MCF 10A (cell line): ENCODE measurements around the gene TPMT. TPM values are rescaled to one million over a fixed set of nuclear protein-coding genes. Genes with fewer than 3 reads are reported as not detected.

ENCODE experiments used
- BruUV-seq: library from RNA; stranded (reverse); fragments of 400-500 nt; replicated peaks from 2 replicates; lab custom pipeline; 2021; lab: Mats Ljungman, UMichigan
- CTCF ChIA-PET: fragments of 300-600 bp; sonication (Branson Sonifier 250); formaldehyde crosslinking; extraction: SDS; loops from one replicate; lab custom pipeline; 2021; ENCODE audit warnings: antibody characterized with exemption, inconsistent platforms; lab: Yijun Ruan, JAX
- POLR2A ChIA-PET: fragments of 300-600, 350-650 bp; sonication (Branson Sonifier 250); formaldehyde crosslinking; extraction: SDS; loops from one replicate; lab custom pipeline; 2020; ENCODE audit warnings: antibody characterized with exemption, inconsistent platforms; lab: Yijun Ruan, JAX
- DNase-seq: peaks from one replicate; pipeline ENCODE4 v3.0.0-alpha.2; 2018; ENCODE audit not compliant: unreplicated experiment
- H3K27ac Mint-ChIP-seq: one replicate; pipeline ENCODE4 v1.8.0; 2022; ENCODE audit warnings: mild to moderate bottlenecking, low read depth, mixed read lengths; ENCODE audit not compliant: unreplicated experiment
- H3K27me3 Mint-ChIP-seq: one replicate; pipeline ENCODE4 v1.8.0; 2022; ENCODE audit warnings: mixed read lengths; ENCODE audit not compliant: insufficient read depth, unreplicated experiment
- H3K36me3 Mint-ChIP-seq: one replicate; pipeline ENCODE4 v1.8.0; 2022; ENCODE audit warnings: mild to moderate bottlenecking, moderate library complexity, mixed read lengths; ENCODE audit not compliant: insufficient read depth, unreplicated experiment
- H3K4me1 Mint-ChIP-seq: one replicate; pipeline ENCODE4 v1.8.0; 2022; ENCODE audit warnings: mixed read lengths; ENCODE audit not compliant: insufficient read depth, unreplicated experiment
- H3K4me3 Mint-ChIP-seq: one replicate; pipeline ENCODE4 v1.8.0; 2022; ENCODE audit warnings: mild to moderate bottlenecking, moderate library complexity, mixed read lengths; ENCODE audit not compliant: unreplicated experiment
- H3K9me3 Mint-ChIP-seq: one replicate; pipeline ENCODE4 v1.8.0; 2022; ENCODE audit warnings: mixed read lengths; ENCODE audit not compliant: unreplicated experiment
- CTCF ChIP-seq: fragments of 200-600 bp; IDR thresholded peaks from one replicate; pipeline ENCODE4 v1.8.0; 2022; ENCODE audit warnings: antibody characterized with exemption, mild to moderate bottlenecking; ENCODE audit not compliant: unreplicated experiment
- intact Hi-C: fragments of 100-400 bp; cut with micrococcal nuclease; formaldehyde crosslinking; loops from 2 replicates; pipeline ENCODE4 v1.14.1; 2022
- total RNA-seq: library from RNA; stranded (reverse); gene quantifications from 2 replicates; pipeline ENCODE4 v1.2.3, GENCODE V29; 2022

TPMT gene
- total RNA-seq, 1 experiment from 2014 or later: 8.7 TPM

GRCh38 chr6:18183766-18184165 lies 28.9 kb upstream of the TPMT start:
- intact Hi-C loops: no loop called here
- DNase-seq: no peak
- H3K27me3 Mint-ChIP-seq: no peaks in the 10 kb centered on the region
- TF ChIP-seq CTCF: no peak
- H3K4me3 Mint-ChIP-seq: no peak overlapping the region
- no peaks in the 10 kb centered on the region for H3K9me3 Mint-ChIP-seq
- H3K36me3 Mint-ChIP-seq: peaks cover 23% of the 10 kb centered on the region
- ChIA-PET POLR2A (no interaction called here), CTCF (interaction anchor here (0.6 kb wide), 1 partner anchor 275 kb away, joined by 6 read pairs; no protein-coding TSS in a partner anchor)
- H3K4me1 Mint-ChIP-seq: no peaks in the 10 kb centered on the region
- no peak overlapping the region for H3K27ac Mint-ChIP-seq
- no TSS peak for BruUV-seq

GRCh38 chr6:18182568-18182967 lies 27.7 kb upstream of the TPMT start:
- no peak for DNase-seq
- H3K36me3 Mint-ChIP-seq: peaks cover 23% of the 10 kb centered on the region
- no TSS peak for BruUV-seq
- H3K27me3 Mint-ChIP-seq: no peaks in the 10 kb centered on the region
- H3K4me3 Mint-ChIP-seq: no peak overlapping the region
- CTCF ChIA-PET: interaction anchor here (0.6 to 0.7 kb wide), 2 partner anchors 59 to 378 kb away, joined by 5 read pairs; no protein-coding TSS in a partner anchor
- no peak for TF ChIP-seq CTCF
- POLR2A ChIA-PET: no interaction called here
- H3K27ac Mint-ChIP-seq: no peak overlapping the region
- H3K4me1 Mint-ChIP-seq: no peaks in the 10 kb centered on the region
- H3K9me3 Mint-ChIP-seq: no peaks in the 10 kb centered on the region
- intact Hi-C loops: no loop called here

GRCh38 chr6:18179770-18180356 lies 25.0 kb upstream of the TPMT start:
- Mint-ChIP-seq H3K27me3 (no peaks in the 10 kb centered on the region), H3K4me3 (no peak overlapping the region), H3K4me1 (no peaks in the 10 kb centered on the region), H3K27ac (no peak overlapping the region), H3K36me3 (peaks cover 22% of the 10 kb centered on the region), H3K9me3 (no peaks in the 10 kb centered on the region)
- intact Hi-C loops: no loop called here
- ChIA-PET POLR2A (no interaction called here), CTCF (no interaction called here)
- BruUV-seq: no TSS peak
- TF ChIP-seq CTCF: no peak
- DNase-seq: no peak

GRCh38 chr6:18178960-18179615 lies 24.2 kb upstream of the TPMT start:
- POLR2A ChIA-PET: no interaction called here
- intact Hi-C loops: no loop called here
- no peaks in the 10 kb centered on the region for H3K27me3 Mint-ChIP-seq
- no peak for DNase-seq
- H3K4me1 Mint-ChIP-seq: no peaks in the 10 kb centered on the region
- BruUV-seq: no TSS peak
- peaks cover 29% of the 10 kb centered on the region for H3K36me3 Mint-ChIP-seq
- H3K4me3 Mint-ChIP-seq: no peak overlapping the region
- no peak for TF ChIP-seq CTCF
- no peaks in the 10 kb centered on the region for H3K9me3 Mint-ChIP-seq
- CTCF ChIA-PET: no interaction called here
- H3K27ac Mint-ChIP-seq: no peak overlapping the region
